ENCODE data around the gene CASR.

The CASR gene

GRCh38 chr3:122307094-122307687, 123.7 kb downstream of the CASR start:
- Histone ChIP-seq H3K27me3 (ENCODE audit: insufficient read depth, low read length) (peaks cover 5% of the 10 kb centered on the region), H3K4me1 (ENCODE audit: insufficient read depth, low read length) (no peaks in the 10 kb centered on the region), H3K9me3 (ENCODE audit: low read length) (no peaks in the 10 kb centered on the region), H3K36me3 (ENCODE audit: insufficient read depth, low read length) (no peaks in the 10 kb centered on the region), H2AFZ (ENCODE audit: low read depth, low read length) (no peak overlapping the region), H3K4me3 (ENCODE audit: low read length) (no peak overlapping the region)

GRCh38 chr3:122307976-122308375, 124.5 kb downstream of the CASR start:
- Histone ChIP-seq H3K36me3 (ENCODE audit: insufficient read depth, low read length) (no peaks in the 10 kb centered on the region), H2AFZ (ENCODE audit: low read depth, low read length) (no peak overlapping the region), H3K9me3 (ENCODE audit: low read length) (no peaks in the 10 kb centered on the region), H3K27me3 (ENCODE audit: insufficient read depth, low read length) (peaks cover 5% of the 10 kb centered on the region), H3K4me1 (ENCODE audit: insufficient read depth, low read length) (no peaks in the 10 kb centered on the region), H3K4me3 (ENCODE audit: low read length) (no peak overlapping the region)

GRCh38 chr3:122310361-122310760, 126.9 kb downstream of the CASR start:
- Histone ChIP-seq H3K9me3 (ENCODE audit: low read length) (no peaks in the 10 kb centered on the region), H3K27me3 (ENCODE audit: insufficient read depth, low read length) (peaks cover 11% of the 10 kb centered on the region), H3K4me3 (ENCODE audit: low read length) (no peak overlapping the region), H2AFZ (ENCODE audit: low read depth, low read length) (no peak overlapping the region), H3K36me3 (ENCODE audit: insufficient read depth, low read length) (no peaks in the 10 kb centered on the region), H3K4me1 (ENCODE audit: insufficient read depth, low read length) (peaks cover 3% of the 10 kb centered on the region)

- Histone ChIP-seq H3K4me3 (ENCODE audit: low read length) (no peak overlapping the region), H3K27me3 (ENCODE audit: insufficient read depth, low read length) (peaks cover 11% of the 10 kb centered on the region), H3K9me3 (ENCODE audit: low read length) (no peaks in the 10 kb centered on the region), H3K4me1 (ENCODE audit: insufficient read depth, low read length) (peaks cover 3% of the 10 kb centered on the region), H3K36me3 (ENCODE audit: insufficient read depth, low read length) (no peaks in the 10 kb centered on the region), H2AFZ (ENCODE audit: low read depth, low read length) (no peak overlapping the region)
Measured at GRCh38 chr3:122312826-122313225, 129.4 kb downstream of the CASR start.

GRCh38 chr3:122313281-122313680, 129.8 kb downstream of the CASR start:
- Histone ChIP-seq H3K9me3 (ENCODE audit: low read length) (no peaks in the 10 kb centered on the region), H3K27me3 (ENCODE audit: insufficient read depth, low read length) (peaks cover 11% of the 10 kb centered on the region), H3K4me3 (ENCODE audit: low read length) (no peak overlapping the region)

GRCh38 chr3:122314228-122314876, 130.9 kb downstream of the CASR start:
- Histone ChIP-seq H3K4me1 (ENCODE audit: insufficient read depth, low read length) (peaks cover 3% of the 10 kb centered on the region), H3K27me3 (ENCODE audit: insufficient read depth, low read length) (peaks cover 11% of the 10 kb centered on the region), H3K9me3 (ENCODE audit: low read length) (no peaks in the 10 kb centered on the region), H3K4me3 (ENCODE audit: low read length) (no peak overlapping the region), H2AFZ (ENCODE audit: low read depth, low read length) (peak overlapping the region; percentile 40), H3K36me3 (ENCODE audit: insufficient read depth, low read length) (no peaks in the 10 kb centered on the region)

More at GRCh38 chr3:122313281-122313680, 129.8 kb downstream of the CASR start:
- no peak overlapping the region for H2AFZ ChIP-seq (ENCODE audit: low read depth, low read length)
- no peaks in the 10 kb centered on the region for H3K36me3 ChIP-seq (ENCODE audit: insufficient read depth, low read length)
- peaks cover 3% of the 10 kb centered on the region for H3K4me1 ChIP-seq (ENCODE audit: insufficient read depth, low read length)

GRCh38 chr3:122315619-122316018, 132.2 kb downstream of the CASR start:
- Histone ChIP-seq H3K36me3 (ENCODE audit: insufficient read depth, low read length) (no peaks in the 10 kb centered on the region), H3K4me3 (ENCODE audit: low read length) (no peak overlapping the region), H3K9me3 (ENCODE audit: low read length) (no peaks in the 10 kb centered on the region), H3K27me3 (ENCODE audit: insufficient read depth, low read length) (peaks cover 11% of the 10 kb centered on the region), H3K4me1 (ENCODE audit: insufficient read depth, low read length) (peaks cover 3% of the 10 kb centered on the region), H2AFZ (ENCODE audit: low read depth, low read length) (no peak overlapping the region)

- no peaks in the 10 kb centered on the region for H3K36me3 ChIP-seq (ENCODE audit: insufficient read depth, low read length)
- H2AFZ ChIP-seq (ENCODE audit: low read depth, low read length): no peak overlapping the region
- peaks cover 6% of the 10 kb centered on the region for H3K27me3 ChIP-seq (ENCODE audit: insufficient read depth, low read length)
- H3K9me3 ChIP-seq (ENCODE audit: low read length): no peaks in the 10 kb centered on the region
- peaks cover 3% of the 10 kb centered on the region for H3K4me1 ChIP-seq (ENCODE audit: insufficient read depth, low read length)
- H3K4me3 ChIP-seq (ENCODE audit: low read length): no peak overlapping the region
Measured at GRCh38 chr3:122316368-122316767, 132.9 kb downstream of the CASR start.

- Histone ChIP-seq H2AFZ (ENCODE audit: low read depth, low read length) (no peak overlapping the region), H3K27me3 (ENCODE audit: insufficient read depth, low read length) (peaks cover 6% of the 10 kb centered on the region), H3K4me1 (ENCODE audit: insufficient read depth, low read length) (peaks cover 3% of the 10 kb centered on the region), H3K4me3 (ENCODE audit: low read length) (no peak overlapping the region), H3K9me3 (ENCODE audit: low read length) (no peaks in the 10 kb centered on the region), H3K36me3 (ENCODE audit: insufficient read depth, low read length) (no peaks in the 10 kb centered on the region)
Measured at GRCh38 chr3:122318620-122319019, 135.2 kb downstream of the CASR start.

- Histone ChIP-seq H3K27me3 (ENCODE audit: insufficient read depth, low read length) (no peaks in the 10 kb centered on the region), H3K36me3 (ENCODE audit: insufficient read depth, low read length) (no peaks in the 10 kb centered on the region)
Measured at GRCh38 chr3:122322095-122323075, 138.9 kb downstream of the CASR start.

GRCh38 chr3:122324871-122325323, 141.4 kb downstream of the CASR start, which contains the start of gene CSTA:
Gene CSTA, plus strand, starts transcription at chr3:122325248. Its CDS starts 45 bp downstream, at chr3:122325293.
- H3K36me3 ChIP-seq (ENCODE audit: insufficient read depth, low read length): no peaks in the 10 kb centered on the region
- H3K27me3 ChIP-seq (ENCODE audit: insufficient read depth, low read length): no peaks in the 10 kb centered on the region
- peak within 1 kb of the TSS; percentile 5 for H2AFZ ChIP-seq (ENCODE audit: low read depth, low read length)
- no peaks in the 10 kb centered on the region for H3K9me3 ChIP-seq (ENCODE audit: low read length)
- no peaks in the 10 kb centered on the region for H3K4me1 ChIP-seq (ENCODE audit: insufficient read depth, low read length)
- H3K4me3 ChIP-seq (ENCODE audit: low read length): no peak within 1 kb of the TSS

More at GRCh38 chr3:122322095-122323075, 138.9 kb downstream of the CASR start:
- H3K4me1 ChIP-seq (ENCODE audit: insufficient read depth, low read length): no peaks in the 10 kb centered on the region
- no peak overlapping the region for H2AFZ ChIP-seq (ENCODE audit: low read depth, low read length)
- H3K9me3 ChIP-seq (ENCODE audit: low read length): no peaks in the 10 kb centered on the region
- no peak overlapping the region for H3K4me3 ChIP-seq (ENCODE audit: low read length)

GRCh38 chr3:122325769-122326168, 142.3 kb downstream of the CASR start:
- Histone ChIP-seq H3K4me1 (ENCODE audit: insufficient read depth, low read length) (no peaks in the 10 kb centered on the region), H3K27me3 (ENCODE audit: insufficient read depth, low read length) (no peaks in the 10 kb centered on the region), H3K36me3 (ENCODE audit: insufficient read depth, low read length) (no peaks in the 10 kb centered on the region), H2AFZ (ENCODE audit: low read depth, low read length) (no peak overlapping the region), H3K4me3 (ENCODE audit: low read length) (no peak overlapping the region), H3K9me3 (ENCODE audit: low read length) (no peaks in the 10 kb centered on the region)

GRCh38 chr3:122331886-122332285, 148.4 kb downstream of the CASR start:
- Histone ChIP-seq H3K36me3 (ENCODE audit: insufficient read depth, low read length) (no peaks in the 10 kb centered on the region), H3K4me3 (ENCODE audit: low read length) (no peak overlapping the region), H3K9me3 (ENCODE audit: low read length) (no peaks in the 10 kb centered on the region), H3K27me3 (ENCODE audit: insufficient read depth, low read length) (peaks cover 5% of the 10 kb centered on the region), H3K4me1 (ENCODE audit: insufficient read depth, low read length) (no peaks in the 10 kb centered on the region), H2AFZ (ENCODE audit: low read depth, low read length) (no peak overlapping the region)
